H1 (cell line): ENCODE measurements around the gene MEDAG. TPM values are rescaled to one million over a fixed set of nuclear protein-coding genes. Genes with fewer than 3 reads are reported as not detected.

Experiments used
- KDM5A ChIP-seq: fragments of 200-600 bp; IDR thresholded peaks from 2 replicates; pipeline ENCODE4 v1.7.1; 2012; ENCODE audit warnings: mild to moderate bottlenecking, low read length, inconsistent platforms, mixed read lengths
- RNF2 ChIP-seq: fragments of 200-900, 300-1000 bp; sonication (generic); IDR thresholded peaks from 2 replicates; pipeline ENCODE4 v1.7.1; 2016; ENCODE audit warnings: borderline replicate concordance, low read depth, mild to moderate bottlenecking, antibody characterized with exemption, low read length; ENCODE audit not compliant: poor library complexity, severe bottlenecking; ENCODE audit errors: missing control alignments
- SIN3A ChIP-seq, 2 experiments: IDR thresholded peaks in 1 of 2; conservative IDR thresholded peaks in 1 of 2; 2 replicates each; pipeline ENCODE4 v1.6.1; 2011 to 2012; ENCODE audit warnings: low read length in 2 of 2, improper control_type of control experiment in 1 of 2, low read depth in 1 of 2, mild to moderate bottlenecking in 1 of 2
- SIX5 ChIP-seq: IDR thresholded peaks from 2 replicates; pipeline ENCODE4 v1.6.1; 2011; ENCODE audit warnings: mild to moderate bottlenecking, low read depth, low read length
- TAF7 ChIP-seq: optimal IDR thresholded peaks from 2 replicates; pipeline ENCODE3; 2011; ENCODE audit warnings: low read depth, mild to moderate bottlenecking, inconsistent platforms, low read length, moderate library complexity, borderline replicate concordance
- polyA plus RNA-seq, 7 experiments: library from polyadenylated mRNA; depleted of rRNA in 3 of 7; stranded (reverse) in 5 of 7; unstranded in 2 of 7; fragments of >200 nt in 5 of 7; fragments of 200-250 nt in 2 of 7; gene quantifications; 1 replicate in 5 of 7; 2 replicates in 1 of 7; 4 replicates in 1 of 7; pipeline versions ENCODE4 v1.2.1 to v1.2.3, GENCODE V29; 2011 to 2013; ENCODE audit warnings: missing spikeins in 2 of 7, mixed read lengths in 2 of 7
- total RNA-seq: library from RNA; stranded (reverse); fragmentation: NEBNext Ultra II Directional; extraction: Animal tissue kit (Norgen Biotek cat#: 25700); gene quantifications from 2 replicates; pipeline ENCODE4 v1.2.1, GENCODE V29; 2021
- TF ChIP-seq, protein P1 (sequence below), 3 experiments: IDR thresholded peaks; 1 replicate in 2 of 3; 2 replicates in 1 of 3; pipeline versions ENCODE4 v1.5.1 to v1.6.1; 2011; ENCODE audit warnings: low read length in 3 of 3, mild to moderate bottlenecking in 3 of 3, inconsistent platforms in 2 of 3, low read depth in 1 of 3, moderate library complexity in 1 of 3; ENCODE audit not compliant: insufficient read depth in 1 of 3; ENCODE audit errors: control extremely low read depth in 1 of 3
- TF ChIP-seq, protein P2 (sequence below): IDR thresholded peaks from 2 replicates; pipeline ENCODE4 v1.6.1; 2012; ENCODE audit warnings: low read length, inconsistent platforms

The MEDAG gene
- total and polyA plus RNA-seq, 2 of the 8 experiments (the other 6 are each of a cell fraction or from before 2014, with no cell fraction given) = 2.1 to 3.1 TPM

DNA sequence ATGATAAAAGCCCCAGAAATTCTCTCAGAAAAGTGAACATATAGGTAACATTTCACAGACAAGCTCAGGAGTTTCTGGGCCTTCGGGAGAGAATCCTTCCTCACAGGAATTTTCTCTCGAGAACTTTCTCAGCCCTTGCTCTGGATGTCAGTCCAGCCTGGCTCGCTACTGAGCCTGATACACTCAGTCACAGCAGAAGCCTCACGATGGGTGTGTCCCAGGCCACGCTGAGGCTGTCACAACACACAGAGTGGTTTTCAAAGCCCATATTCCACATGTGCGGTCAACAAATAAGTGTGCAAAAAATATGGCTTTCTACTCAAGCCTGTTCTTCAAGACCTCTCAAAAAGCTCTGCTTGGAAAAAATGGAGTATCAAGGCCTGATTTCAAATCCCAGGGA is 31.5 kb upstream of the MEDAG start (continued):
- TF ChIP-seq TAF7 = no peak
- no peak for TF ChIP-seq KDM5A
- TF ChIP-seq SIN3A (conservative IDR thresholded peaks at IDR 0.05 in 1 of 2, IDR thresholded peaks at IDR 0.05 in 1 of 2; ENCODE audit: low read depth in 1 of 2, low read length in 2 of 2) = no peak
- TF ChIP-seq, protein P1, sequence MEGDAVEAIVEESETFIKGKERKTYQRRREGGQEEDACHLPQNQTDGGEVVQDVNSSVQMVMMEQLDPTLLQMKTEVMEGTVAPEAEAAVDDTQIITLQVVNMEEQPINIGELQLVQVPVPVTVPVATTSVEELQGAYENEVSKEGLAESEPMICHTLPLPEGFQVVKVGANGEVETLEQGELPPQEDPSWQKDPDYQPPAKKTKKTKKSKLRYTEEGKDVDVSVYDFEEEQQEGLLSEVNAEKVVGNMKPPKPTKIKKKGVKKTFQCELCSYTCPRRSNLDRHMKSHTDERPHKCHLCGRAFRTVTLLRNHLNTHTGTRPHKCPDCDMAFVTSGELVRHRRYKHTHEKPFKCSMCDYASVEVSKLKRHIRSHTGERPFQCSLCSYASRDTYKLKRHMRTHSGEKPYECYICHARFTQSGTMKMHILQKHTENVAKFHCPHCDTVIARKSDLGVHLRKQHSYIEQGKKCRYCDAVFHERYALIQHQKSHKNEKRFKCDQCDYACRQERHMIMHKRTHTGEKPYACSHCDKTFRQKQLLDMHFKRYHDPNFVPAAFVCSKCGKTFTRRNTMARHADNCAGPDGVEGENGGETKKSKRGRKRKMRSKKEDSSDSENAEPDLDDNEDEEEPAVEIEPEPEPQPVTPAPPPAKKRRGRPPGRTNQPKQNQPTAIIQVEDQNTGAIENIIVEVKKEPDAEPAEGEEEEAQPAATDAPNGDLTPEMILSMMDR (IDR thresholded peaks at IDR 0.05; ENCODE audit: control extremely low read depth in 1 of 3, insufficient read depth in 1 of 3, low read depth in 1 of 3, low read length in 3 of 3) = no peak
- TF ChIP-seq, protein P2, sequence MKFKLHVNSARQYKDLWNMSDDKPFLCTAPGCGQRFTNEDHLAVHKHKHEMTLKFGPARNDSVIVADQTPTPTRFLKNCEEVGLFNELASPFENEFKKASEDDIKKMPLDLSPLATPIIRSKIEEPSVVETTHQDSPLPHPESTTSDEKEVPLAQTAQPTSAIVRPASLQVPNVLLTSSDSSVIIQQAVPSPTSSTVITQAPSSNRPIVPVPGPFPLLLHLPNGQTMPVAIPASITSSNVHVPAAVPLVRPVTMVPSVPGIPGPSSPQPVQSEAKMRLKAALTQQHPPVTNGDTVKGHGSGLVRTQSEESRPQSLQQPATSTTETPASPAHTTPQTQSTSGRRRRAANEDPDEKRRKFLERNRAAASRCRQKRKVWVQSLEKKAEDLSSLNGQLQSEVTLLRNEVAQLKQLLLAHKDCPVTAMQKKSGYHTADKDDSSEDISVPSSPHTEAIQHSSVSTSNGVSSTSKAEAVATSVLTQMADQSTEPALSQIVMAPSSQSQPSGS = no peak
- TF ChIP-seq SIX5 = no peak
- TF ChIP-seq RNF2 = no peak
